Putamen (tissue), 1 donor: ENCODE data around the gene ATP13A4.

ENCODE experiments used
- DNase-seq: peaks from one replicate; pipeline ENCODE4 v3.0.0-alpha.2; 2016; ENCODE audit warnings: low spot score

The ATP13A4 gene, protein sequence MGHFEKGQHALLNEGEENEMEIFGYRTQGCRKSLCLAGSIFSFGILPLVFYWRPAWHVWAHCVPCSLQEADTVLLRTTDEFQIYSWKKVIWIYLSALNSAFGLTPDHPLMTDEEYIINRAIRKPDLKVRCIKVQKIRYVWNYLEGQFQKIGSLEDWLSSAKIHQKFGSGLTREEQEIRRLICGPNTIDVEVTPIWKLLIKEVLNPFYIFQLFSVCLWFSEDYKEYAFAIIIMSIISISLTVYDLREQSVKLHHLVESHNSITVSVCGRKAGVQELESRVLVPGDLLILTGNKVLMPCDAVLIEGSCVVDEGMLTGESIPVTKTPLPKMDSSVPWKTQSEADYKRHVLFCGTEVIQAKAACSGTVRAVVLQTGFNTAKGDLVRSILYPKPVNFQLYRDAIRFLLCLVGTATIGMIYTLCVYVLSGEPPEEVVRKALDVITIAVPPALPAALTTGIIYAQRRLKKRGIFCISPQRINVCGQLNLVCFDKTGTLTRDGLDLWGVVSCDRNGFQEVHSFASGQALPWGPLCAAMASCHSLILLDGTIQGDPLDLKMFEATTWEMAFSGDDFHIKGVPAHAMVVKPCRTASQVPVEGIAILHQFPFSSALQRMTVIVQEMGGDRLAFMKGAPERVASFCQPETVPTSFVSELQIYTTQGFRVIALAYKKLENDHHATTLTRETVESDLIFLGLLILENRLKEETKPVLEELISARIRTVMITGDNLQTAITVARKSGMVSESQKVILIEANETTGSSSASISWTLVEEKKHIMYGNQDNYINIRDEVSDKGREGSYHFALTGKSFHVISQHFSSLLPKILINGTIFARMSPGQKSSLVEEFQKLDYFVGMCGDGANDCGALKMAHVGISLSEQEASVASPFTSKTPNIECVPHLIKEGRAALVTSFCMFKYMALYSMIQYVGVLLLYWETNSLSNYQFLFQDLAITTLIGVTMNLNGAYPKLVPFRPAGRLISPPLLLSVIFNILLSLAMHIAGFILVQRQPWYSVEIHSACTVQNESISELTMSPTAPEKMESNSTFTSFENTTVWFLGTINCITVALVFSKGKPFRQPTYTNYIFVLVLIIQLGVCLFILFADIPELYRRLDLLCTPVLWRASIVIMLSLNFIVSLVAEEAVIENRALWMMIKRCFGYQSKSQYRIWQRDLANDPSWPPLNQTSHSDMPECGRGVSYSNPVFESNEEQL

DNA sequence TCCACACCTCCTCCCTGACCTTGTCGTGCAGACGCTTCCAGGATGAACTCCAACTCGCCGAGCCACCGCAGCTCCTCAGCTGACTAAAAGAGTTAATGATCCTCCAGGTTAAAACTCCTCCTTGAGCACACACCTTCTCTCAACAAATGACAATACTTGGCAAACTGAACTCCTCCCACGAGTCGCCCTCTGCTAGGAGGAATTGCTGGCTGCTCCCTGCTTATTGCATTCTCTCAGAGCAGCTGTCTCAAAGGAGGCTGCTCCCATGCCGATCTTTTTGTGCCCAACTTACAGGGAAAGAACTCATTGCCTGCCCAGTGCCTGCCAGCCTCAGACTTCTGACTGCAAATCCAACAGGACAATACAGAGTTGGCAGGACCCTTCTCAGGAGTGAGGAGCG, at the start of gene ATP13A4:
ATP13A4 (minus strand) TSS at position 85 of the 400 bp plus-strand sequence. CDS start 96 bp downstream, outside the sequence.
- peak; percentile 18 for DNase-seq

DNA sequence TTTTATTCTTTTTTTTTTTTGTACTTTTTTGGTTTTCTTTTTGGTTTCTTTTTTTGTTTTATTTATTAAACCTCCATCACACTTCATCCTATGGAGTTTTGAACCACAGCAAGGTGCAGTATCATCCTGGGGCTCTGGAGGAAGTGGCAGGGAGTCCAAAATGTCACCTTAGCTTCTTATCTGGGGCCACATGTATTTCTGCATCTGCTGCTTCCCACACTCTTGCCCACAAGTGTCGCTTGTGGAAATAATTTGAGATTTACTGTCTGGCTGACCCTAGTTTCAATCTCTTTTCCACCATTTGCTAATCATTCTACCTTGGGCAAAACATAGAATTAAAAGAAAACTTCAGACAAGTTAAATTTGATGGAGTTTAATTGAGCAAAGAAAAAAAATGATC, 44.7 kb upstream of the ATP13A4 start:
- DNase-seq = no peak

DNA sequence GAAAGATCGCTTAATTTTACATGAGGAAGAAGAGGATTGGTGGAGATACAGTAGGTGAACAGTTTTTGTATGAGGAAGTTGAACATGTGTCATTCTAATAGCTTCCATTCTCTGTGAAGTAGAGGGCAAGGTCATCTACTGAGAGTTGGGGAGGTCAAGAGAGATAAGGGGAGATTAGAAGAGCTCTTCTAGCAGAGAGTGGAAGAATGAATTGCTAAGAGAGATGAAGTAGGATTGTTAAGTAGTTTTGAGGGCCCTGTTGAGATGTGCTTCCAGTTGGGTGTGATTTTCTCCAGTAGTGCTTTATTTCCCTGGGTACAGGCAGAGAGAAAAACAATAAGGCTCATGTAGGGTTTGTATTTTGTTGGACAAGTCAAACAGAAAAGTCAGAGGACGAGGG, 43.5 kb upstream of the ATP13A4 start:
- no peak for DNase-seq

DNA sequence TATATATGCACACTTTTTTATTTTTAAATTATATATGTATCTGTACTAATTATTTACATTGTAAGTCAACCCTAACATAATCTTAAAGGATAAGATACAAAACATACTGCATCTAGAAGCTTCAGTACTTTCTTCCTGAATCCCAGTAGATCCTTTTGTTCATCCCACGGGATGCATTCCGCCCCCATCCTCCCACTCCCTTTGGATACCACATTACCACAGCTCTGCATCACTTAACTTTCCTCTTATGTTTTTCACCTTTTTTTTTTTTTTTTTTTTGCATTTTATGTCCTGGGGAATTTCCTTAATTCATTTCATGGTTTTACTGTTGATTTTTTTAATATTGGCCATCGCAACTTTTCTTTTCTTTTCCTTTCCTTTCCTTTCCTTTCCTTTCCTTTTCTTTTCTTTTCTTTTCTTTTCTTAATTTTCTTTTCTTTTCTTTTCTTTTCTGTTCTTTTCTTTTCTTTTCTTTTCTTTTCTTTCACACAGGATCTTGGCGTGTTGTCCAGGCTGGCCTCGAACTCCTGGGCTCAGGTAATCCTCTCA, 41.3 kb upstream of the ATP13A4 start:
- no peak for DNase-seq

DNA sequence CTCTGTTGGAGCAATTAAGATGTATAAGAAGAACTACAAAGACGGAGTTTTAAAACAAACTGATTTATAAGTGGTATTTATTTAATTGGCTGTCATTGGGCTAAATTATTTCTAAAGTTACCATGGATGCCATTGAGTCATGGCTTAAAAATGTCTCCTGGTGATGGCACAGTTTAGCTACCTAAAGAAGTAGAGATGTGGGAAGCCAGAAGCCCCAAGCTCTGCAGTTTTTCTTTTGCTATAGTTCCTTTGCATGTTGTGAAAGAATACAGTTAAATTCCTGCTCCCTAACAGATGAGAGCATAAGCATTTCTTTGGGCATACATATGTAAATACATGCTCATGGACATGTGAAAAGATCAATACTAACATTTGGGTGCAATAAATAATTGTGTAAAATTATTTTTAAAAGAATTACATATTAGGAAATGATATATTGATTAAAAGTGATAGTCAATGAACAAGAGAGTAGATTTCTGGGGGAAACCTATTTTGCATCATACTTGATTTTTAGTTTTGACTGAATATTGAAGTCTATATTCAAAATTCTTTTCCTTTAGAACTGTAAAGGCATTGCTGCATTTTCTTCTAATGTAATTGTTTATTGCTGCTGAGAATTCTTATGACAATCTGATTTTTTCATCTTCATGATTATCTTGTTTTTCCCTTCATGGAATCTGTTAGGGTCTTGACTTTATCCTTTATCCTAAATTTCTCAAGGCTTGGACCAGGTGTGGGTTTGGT, 40.4 kb upstream of the ATP13A4 start:
- no peak for DNase-seq

DNA sequence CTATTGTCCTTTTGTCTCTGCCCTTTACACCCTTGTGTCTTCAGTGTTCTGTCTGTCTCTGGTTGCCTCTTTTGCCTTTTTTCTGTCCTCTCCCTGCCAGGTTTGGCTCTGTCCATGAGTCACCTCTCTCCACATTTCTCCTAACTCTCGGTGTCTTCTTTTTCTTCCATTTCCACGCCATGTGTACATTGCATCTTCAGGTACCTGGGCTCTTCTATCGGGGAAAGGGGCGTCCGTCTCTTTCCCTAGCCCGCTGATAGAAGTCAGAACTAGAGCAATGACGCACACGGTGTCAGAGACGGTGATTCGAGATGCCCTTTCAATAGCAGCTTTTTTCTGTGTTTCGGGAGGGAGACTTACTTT, 39.0 kb upstream of the ATP13A4 start:
- DNase-seq = no peak

DNA sequence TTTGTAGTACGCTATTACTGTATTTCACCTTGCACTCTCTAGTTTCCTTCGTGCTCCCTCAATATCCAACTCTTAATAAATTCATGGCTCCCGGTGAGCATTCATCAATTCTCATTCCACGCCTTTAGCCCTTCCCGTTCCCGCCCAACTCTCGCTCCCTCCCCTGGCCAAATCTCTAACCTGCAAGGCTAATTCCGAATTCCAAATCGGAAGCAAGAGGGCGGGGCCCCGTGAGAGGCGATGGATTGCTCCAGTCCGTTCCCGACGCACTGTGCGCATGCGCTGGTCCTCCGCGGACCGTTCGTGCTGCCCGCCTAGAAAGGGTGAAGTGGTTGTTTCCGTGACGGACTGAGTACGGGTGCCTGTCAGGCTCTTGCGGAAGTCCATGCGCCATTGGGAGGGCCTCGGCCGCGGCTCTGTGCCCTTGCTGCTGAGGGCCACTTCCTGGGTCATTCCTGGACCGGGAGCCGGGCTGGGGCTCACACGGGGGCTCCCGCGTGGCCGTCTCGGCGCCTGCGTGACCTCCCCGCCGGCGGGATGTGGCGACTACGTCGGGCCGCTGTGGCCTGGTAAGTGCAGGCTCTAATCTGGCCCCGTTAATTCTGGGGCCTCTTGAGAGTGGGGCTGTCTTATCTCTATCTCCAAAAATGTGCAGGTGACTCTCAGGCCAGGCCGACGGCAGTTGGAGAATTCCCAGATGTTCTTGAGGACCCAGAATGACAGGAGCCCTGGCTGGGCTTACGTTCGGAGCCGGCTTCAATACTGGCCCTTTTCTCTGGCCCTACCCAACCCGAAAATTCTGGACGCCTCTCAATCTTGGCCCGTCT, 38.4 kb upstream of the ATP13A4 start, which contains the start of gene OPA1:
OPA1 (plus strand) TSS at position 368 of the 827 bp plus-strand sequence; CDS start at position 538, 170 bp downstream.
- DNase-seq = peak; percentile 98

DNA sequence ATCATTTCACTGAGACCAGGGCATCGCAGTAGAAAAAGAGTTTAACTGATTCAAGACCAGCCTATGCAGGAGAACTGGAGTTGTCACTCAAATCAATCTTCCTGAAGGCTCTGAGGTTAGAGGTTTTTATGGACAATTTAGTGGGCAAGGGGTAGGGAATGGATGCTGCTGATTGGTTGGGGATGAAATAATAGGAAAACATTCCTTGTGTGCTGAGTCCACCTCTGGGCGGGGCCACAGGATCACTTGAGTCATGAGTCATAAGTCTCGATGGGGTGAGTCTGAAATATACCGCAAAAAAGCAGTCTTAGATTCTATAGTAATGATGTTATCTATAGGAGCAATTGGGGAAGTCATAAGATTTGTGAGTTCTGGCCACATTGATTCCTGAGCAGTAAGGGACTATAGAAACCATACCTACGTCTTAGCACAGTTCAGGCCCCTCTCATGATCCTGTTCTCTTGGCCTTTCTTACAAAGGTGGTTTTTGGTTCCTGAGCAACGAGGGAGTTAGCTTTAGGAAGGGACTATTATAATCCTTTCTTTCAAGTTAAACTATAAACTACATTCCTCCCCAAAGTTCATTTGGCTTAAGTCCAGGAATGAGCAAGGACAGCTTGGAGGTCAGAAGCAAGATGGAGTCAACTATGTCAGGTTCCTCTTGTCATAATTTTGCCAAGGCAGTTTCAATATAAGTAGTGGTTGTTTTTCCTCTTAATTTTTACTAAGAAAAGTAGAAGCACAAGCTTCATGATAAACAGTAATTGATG, 35.6 kb upstream of the ATP13A4 start:
- no peak for DNase-seq

DNA sequence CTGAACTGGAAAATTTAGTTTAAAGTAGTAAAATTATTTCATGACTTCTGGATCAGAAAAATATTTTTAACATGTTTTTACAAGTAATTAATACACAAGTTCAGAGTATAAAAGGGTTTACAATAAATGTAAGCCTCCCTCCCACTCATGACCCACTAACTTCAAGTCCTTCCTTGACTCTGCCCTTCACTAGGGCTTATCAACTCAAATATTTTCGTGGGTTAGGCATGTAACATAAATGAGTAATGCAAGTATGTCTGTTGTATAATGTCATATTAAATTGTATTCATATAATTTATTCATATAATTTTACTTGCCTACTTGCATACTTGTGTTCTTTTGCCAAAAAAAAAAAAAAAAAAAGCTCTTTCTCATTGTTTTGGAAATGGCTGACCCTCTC, 34.9 kb upstream of the ATP13A4 start:
- DNase-seq = no peak

DNA sequence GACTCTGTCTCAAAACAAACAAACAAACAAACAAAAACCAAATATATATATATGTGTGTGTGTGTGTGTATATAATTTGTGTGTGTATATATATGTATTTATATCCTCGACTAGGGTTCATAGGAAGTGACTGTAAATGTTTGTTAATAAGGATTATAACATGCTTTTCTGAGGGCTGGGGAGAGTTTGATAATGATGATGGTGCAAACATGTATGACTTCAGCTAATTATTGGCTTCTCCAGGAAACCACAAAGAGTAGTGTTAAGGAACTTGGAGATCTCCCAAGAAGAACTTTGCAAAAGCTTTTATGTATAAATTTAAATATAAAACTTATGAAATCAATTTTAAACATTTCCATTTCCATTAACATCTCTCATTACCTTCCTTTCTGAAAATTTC, 34.4 kb upstream of the ATP13A4 start:
- no peak for DNase-seq

DNA sequence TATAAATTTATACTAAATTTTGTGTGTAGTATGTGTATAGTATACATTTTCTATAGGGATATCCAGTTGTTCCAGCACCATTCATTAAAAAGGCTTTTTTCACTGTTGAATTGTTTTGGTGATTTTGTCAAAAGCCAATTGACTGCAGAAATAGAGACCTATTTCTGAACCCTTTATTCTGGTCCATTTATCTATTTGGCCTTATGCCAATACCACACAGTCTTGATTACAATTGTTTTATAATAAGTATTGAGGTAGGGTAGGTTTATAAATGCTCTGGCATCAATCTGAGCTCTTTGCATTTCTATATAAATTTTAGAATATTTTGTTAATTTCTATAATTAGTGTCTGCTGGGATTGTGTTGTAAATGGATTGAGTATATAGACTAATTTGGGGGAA, 31.8 kb upstream of the ATP13A4 start:
- DNase-seq = no peak

DNA sequence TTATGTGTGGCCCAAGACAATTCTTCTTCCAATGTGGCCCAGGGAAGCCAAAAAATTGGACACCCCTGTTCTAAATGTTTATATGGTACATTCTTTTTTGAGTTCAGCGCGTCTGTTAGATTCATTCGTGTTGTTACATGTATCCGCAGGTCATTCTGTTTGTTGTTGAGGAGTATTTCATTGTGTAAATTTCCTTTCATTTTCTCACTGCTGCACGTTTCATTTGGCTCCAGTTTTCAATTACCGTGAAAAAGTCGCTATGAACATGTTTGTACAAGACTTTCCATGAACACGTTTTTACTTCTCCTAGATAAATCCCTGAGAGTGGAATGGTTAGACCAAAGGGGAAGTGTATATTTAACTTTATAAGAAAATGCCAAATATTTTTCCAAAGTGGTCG, 30.8 kb upstream of the ATP13A4 start:
- DNase-seq = no peak

DNA sequence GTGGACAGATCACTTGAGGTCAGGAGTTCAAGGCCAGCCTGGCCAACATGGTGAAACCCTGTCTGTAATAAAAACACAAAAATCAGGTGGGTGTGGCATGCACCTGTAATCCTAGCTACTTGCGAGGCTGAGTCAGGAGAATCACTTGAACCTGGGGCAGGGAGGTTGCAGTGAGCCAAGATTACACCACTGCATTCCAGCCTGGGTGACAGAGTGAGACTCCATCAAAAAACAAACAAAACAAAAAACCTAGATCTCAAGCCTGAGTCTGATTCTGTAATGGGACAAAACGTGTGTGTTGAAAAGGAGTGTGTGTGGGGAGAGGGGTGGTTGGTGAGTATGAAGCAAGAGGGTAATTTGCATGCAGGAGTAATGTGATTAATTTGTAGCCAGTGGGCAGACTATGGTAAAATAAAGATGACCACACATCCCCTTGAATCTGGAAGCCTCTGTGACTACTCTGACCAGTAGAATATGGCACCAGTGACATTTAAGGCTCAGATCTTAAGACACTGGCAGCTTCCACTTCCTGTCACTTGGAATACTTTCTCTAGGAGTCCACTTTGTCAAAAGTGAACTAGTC, 19.9 kb upstream of the ATP13A4 start:
- DNase-seq = no peak

DNA sequence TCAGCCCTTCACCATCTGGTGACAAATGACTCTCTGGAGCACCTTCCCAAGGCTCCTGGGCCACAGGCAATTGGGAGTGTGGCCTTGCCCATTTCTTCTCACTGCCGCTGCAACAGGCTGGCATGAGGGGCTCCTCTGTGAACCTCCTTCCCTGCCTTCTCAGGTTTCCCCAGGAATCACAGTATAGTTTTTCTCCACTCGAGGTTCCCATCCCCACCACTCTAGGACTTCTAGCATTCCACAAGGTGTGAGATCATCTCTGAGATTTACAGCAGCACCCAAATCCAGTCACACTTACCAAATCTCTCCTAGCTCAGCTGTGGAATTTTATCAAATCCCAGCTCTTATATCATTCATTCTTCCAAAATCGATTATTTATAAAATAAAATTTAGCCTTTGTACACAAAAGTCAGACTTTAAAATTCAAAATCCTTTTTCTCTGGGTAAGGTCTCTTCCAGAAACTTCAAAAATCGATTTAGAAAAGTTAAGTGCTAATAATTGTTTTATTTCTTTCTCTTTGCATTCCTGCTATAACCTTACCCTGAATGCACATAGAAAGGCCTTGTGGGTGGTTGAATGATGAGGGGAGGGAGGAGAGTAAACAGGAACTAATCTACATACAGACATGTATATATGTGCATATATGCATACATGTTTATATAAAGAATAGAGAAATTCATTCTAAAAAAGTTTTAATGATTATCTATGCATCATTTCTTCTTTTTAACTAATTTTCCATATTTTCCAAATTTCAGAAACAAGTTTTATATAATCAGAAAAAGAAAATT, 18.9 kb upstream of the ATP13A4 start:
- DNase-seq = no peak

DNA sequence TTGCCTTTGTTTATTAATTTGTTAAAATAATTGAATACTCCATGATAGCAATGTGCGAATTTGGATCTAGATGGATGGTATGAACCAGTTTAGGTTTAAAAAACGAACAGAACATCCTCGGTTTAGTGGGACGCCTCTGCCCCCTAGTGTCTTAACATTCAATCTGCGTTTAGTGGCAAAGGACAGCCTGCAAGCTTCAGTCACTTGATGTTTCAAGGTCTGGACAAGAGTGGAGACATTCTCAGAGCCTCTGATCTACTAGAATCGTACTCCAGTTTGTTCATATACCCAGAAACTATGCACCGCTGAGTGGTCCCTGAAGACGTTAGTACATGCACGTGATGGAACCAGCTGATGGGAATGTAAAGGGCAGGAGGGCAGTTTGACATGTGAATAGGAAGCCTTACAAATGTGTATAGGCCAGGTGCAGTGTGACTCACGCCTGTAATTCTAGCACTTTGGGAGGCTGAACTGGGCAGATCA, 17.8 kb upstream of the ATP13A4 start:
- DNase-seq = peak; percentile 64

DNA sequence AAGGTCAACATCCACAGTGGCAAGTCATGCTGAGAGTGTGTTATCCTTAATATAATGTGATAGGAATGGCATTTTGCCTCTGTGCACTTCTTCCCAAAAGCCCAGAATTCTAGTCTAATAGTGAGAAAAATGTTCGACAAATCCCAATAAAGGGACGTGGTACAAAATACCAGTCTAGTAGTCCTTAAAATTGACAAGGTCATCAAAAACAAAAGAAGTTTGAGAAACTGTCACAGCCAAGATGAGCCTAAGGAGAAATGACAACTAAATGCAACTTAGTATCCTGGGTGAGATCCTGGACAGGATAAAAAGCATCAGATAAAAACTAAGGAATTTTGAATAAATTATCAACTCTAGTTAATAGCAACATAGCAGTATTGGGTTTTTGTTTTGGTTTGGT, 14.4 kb upstream of the ATP13A4 start:
- DNase-seq = no peak

DNA sequence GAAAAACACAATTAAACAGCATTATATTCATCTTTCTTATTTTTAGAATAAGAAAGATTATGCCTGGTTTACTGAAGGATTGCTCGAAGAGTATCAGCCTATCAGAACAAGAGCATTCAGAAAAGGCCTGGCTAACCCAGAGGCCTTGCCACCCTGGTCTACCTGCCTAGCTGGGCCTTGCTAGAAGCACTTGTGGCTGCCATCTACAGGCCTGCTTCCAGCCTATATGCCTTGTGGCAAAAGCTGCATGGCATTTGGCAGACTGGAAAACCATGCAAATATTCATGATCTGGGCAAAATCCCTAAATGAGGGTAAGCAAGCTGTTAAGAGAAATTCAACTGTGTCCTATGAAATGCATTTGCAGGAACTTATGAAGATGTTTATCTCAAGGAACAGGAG, 9.3 kb upstream of the ATP13A4 start:
- DNase-seq = no peak

DNA sequence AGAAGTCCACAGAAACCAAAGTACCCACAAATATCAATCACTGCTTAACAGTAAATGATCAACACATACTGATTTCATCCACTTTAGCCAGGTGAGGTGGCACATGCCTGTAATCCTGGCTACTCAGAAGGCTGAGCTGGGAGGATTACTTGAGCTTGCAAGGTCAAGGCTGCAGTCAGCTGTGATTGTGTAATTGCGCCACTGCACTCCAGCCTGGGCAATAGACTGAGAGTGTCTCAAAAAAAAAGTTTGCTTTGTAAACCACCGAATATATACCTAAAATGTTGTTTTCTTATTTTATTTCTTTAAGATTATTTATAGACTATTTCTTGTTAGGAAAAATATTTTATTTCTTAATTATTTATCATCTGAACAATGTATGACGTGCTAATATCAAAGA, 8.7 kb upstream of the ATP13A4 start:
- DNase-seq = no peak
